GM12875 (cell line): ENCODE results near the gene EML3.
"Not testable (repeated sequence)": the region's sequence is repeated elsewhere in the genome, so short reads cannot be mapped to it uniquely, and the experiment has no call there.

Experiments
- H3K4me3 ChIP-seq: one replicate; pipeline ENCODE4 v1.5.1; 2011; ENCODE audit warnings: low read depth, low read length, control low read depth
- CTCF ChIP-seq: IDR thresholded peaks from 2 replicates; pipeline ENCODE4 v1.5.1; 2011; ENCODE audit warnings: low read depth, mild to moderate bottlenecking, control low read depth, inconsistent platforms, low read length, moderate library complexity, borderline replicate concordance; ENCODE audit not compliant: insufficient read depth

Gene EML3

GRCh38 chr11:62567018-62567633 is 45.4 kb downstream of the EML3 start:
- no peak for TF ChIP-seq CTCF
- no peak overlapping the region for H3K4me3 ChIP-seq

GRCh38 chr11:62566247-62566646 is 46.3 kb downstream of the EML3 start:
- no peak for TF ChIP-seq CTCF
- H3K4me3 ChIP-seq, result no peak overlapping the region

GRCh38 chr11:62565100-62565802 is 47.3 kb downstream of the EML3 start:
- no peak overlapping the region for H3K4me3 ChIP-seq
- TF ChIP-seq CTCF, result no peak

GRCh38 chr11:62561677-62562230 is 50.8 kb downstream of the EML3 start:
- H3K4me3 ChIP-seq, result not testable (repeated sequence)

GRCh38 chr11:62560566-62561103 is 51.9 kb downstream of the EML3 start:
- peak; percentile 68 for TF ChIP-seq CTCF
- no peak overlapping the region for H3K4me3 ChIP-seq

- H3K4me3 ChIP-seq, result not testable (repeated sequence)
Measured at GRCh38 chr11:62559626-62560025, 52.9 kb downstream of the EML3 start.

GRCh38 chr11:62559204-62559603 is 53.4 kb downstream of the EML3 start:
- no peak overlapping the region for H3K4me3 ChIP-seq
- TF ChIP-seq CTCF, result no peak

- TF ChIP-seq CTCF, result no peak
- H3K4me3 ChIP-seq, result no peak overlapping the region
Measured at GRCh38 chr11:62558669-62559068, 53.9 kb downstream of the EML3 start.
